Measurements from ENCODE around the gene FER.

DNA sequence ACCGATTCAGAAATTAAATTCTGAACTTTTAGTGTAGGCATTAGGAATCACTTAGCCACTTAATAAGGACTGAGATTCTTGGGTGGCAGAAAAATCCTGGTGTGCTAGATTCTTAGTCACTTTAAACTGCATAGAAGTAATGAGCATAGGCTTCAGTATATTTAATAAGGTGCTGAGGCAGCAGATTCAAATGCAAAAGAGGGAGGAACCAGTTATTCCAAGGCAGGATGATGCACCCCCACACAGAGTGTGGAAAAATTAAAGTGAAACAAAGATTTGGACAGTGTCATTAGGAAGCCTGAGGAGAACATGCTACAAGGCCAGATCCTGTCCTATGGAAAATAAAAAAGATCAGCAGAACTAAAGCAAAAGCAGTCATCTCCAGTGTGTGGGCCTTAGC lies 444.3 kb downstream of the FER start:
- TF ChIP-seq CTCF (IDR thresholded peaks at IDR 0.05) (no peak), POLR2A (IDR thresholded peaks at IDR 0.05) (no peak)
